Stimulated activated naive CD8-positive, alpha-beta T cell treated with anti-CD3 and anti-CD28 coated beads, Interleukin-15, Interleukin-2, amounts not matched to agents 100 ng/mL and 50 ng/mL, for 24 hours (primary cell): Measurements from ENCODE around the gene TDRD7.
"Not testable (repeated sequence)": the region's sequence is repeated elsewhere in the genome, so short reads cannot be mapped to it uniquely, and the experiment has no call there.

ENCODE experiments used
- H3K27ac Mint-ChIP-seq: one replicate; pipeline ENCODE4 v1.8.0; 2021; ENCODE audit warnings: mild to moderate bottlenecking, mixed read lengths
- H3K27me3 Mint-ChIP-seq: one replicate; pipeline ENCODE4 v1.8.0; 2021; ENCODE audit warnings: mixed read lengths
- H3K36me3 Mint-ChIP-seq: one replicate; pipeline ENCODE4 v1.8.0; 2021; ENCODE audit warnings: low read depth, mixed read lengths
- H3K4me1 Mint-ChIP-seq: one replicate; pipeline ENCODE4 v1.8.0; 2021; ENCODE audit warnings: low read depth, mixed read lengths
- H3K4me3 Mint-ChIP-seq: one replicate; pipeline ENCODE4 v1.8.0; 2021; ENCODE audit warnings: mild to moderate bottlenecking, mixed read lengths
- H3K9me3 Mint-ChIP-seq: one replicate; pipeline ENCODE4 v1.8.0; 2021; ENCODE audit warnings: mixed read lengths

TDRD7 gene

DNA sequence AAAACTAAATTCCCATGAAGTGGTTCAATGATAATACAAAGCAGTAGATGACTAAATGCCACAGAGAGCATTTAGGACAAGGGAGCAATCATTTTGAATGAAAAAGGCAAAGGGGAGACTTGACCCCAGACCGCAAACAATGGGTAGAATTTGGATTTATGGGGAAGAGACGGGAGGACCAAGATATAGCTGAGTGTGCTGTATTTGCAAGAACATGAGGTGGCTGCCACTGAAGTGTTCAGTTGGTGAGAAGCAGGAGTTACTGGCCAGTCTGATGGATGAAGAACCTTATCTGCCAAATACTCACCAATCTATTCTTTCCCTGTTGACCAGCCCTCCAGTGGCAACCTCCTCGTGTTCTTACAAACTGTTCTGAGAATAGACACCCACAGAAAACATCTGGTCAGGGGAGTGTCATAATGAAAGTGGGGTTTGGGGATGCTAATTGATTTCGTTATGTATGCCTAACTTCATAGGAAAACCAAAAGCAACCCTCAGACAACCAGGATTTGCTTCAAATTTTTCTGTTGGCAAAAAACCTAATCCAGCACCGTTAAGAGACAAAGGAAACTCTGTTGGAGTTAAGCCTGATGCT is 19.8 kb downstream of the TDRD7 start:
- H3K4me1 Mint-ChIP-seq: no peaks in the 10 kb centered on the region
- H3K27ac Mint-ChIP-seq: no peak overlapping the region
- H3K36me3 Mint-ChIP-seq: peaks cover 28% of the 10 kb centered on the region
- H3K4me3 Mint-ChIP-seq: no peak overlapping the region
- no peaks in the 10 kb centered on the region for H3K9me3 Mint-ChIP-seq
- H3K27me3 Mint-ChIP-seq: no peaks in the 10 kb centered on the region

DNA sequence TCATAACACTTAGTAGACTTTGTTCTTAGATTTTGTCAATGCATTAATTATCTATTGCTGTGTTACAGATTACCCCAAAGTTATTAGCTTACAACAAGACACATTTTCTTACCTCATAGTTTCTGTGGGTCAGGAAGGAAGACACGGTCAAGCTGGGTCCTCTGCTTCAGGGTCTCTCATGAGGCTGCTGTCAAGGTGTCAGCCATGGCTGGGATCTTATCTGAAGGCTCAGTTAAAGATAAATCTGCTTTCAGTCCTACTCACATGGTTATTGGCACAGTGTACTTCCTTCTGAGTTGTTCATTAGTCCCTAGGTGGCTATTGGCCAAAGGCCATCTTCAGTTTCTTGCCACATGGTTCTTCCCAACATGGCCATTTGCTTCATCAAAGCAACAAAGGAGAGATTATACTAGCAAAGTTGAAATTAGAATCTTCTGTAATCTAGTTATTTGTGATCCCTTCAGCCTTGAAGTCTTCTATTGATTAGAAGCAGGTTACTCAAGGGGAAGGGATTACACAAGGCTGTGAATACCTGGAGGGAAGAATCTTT is 25.2 kb downstream of the TDRD7 start:
- H3K27me3 Mint-ChIP-seq: no peaks in the 10 kb centered on the region
- H3K4me3 Mint-ChIP-seq: no peak overlapping the region
- H3K36me3 Mint-ChIP-seq: peaks cover 15% of the 10 kb centered on the region
- no peaks in the 10 kb centered on the region for H3K4me1 Mint-ChIP-seq
- H3K27ac Mint-ChIP-seq: no peak overlapping the region
- no peaks in the 10 kb centered on the region for H3K9me3 Mint-ChIP-seq

DNA sequence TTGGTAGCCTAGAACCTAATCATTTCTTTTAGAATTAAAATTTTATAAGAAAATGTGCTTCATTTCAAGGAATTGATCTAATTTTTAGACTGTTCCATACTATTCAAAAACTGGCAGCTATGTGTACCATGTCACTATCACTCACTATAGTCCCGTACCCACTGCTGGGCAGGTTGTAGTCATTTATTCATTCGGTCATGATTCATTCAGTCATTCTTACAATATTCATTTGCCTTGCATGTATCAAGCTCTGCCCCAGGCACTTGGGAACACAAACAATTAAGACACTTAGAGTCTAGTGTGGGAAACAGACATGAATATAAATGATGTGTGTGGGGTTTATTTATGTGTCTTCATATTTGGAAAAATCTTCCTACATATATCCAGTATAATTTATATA is 26.4 kb downstream of the TDRD7 start:
- peaks cover 14% of the 10 kb centered on the region for H3K36me3 Mint-ChIP-seq
- no peaks in the 10 kb centered on the region for H3K27me3 Mint-ChIP-seq
- no peak overlapping the region for H3K4me3 Mint-ChIP-seq
- H3K9me3 Mint-ChIP-seq: no peaks in the 10 kb centered on the region
- H3K4me1 Mint-ChIP-seq: no peaks in the 10 kb centered on the region
- H3K27ac Mint-ChIP-seq: no peak overlapping the region

DNA sequence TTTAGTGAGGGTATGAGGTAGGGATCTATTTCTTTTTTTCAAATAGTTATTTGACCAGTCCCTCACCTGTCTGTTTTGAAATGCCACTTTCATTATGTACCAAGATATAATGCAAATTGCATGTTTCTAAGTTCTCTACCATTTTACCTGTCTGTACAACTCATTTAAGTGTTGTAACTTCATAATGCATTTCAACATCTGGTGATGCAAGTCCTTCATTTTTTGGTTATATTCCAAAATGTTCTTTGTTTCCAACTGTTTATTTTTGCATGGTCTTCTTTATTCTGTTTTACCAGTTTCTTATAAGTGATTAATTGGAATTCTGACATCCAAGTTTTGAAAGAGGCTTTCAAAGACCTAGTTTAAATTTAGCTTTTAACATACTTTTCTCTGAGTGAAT is 26.8 kb downstream of the TDRD7 start:
- peaks cover 10% of the 10 kb centered on the region for H3K36me3 Mint-ChIP-seq
- H3K4me1 Mint-ChIP-seq: no peaks in the 10 kb centered on the region
- H3K27ac Mint-ChIP-seq: no peak overlapping the region
- no peaks in the 10 kb centered on the region for H3K9me3 Mint-ChIP-seq
- H3K4me3 Mint-ChIP-seq: no peak overlapping the region
- no peaks in the 10 kb centered on the region for H3K27me3 Mint-ChIP-seq

DNA sequence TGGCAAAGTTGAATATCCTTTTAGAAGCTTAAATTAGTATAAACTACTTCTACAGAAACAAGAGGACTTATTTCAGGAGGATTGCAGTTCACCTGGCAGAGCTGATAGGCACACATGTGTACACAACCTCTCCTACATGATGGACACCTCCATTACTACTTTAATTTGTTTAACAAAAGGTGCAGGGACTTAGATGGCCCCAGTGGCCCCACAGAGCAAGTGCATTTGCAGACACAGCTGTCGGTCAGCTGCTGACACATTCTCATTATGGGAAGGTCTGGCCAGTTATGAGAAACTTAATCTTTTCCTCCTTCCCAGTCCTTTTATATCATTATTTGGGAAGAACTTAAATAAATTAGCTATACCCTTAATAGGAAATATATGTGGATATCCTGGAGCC is 28.3 kb downstream of the TDRD7 start:
- H3K4me1 Mint-ChIP-seq: no peaks in the 10 kb centered on the region
- H3K4me3 Mint-ChIP-seq: no peak overlapping the region
- no peaks in the 10 kb centered on the region for H3K27me3 Mint-ChIP-seq
- H3K9me3 Mint-ChIP-seq: no peaks in the 10 kb centered on the region
- peaks cover 6% of the 10 kb centered on the region for H3K36me3 Mint-ChIP-seq
- H3K27ac Mint-ChIP-seq: no peak overlapping the region

DNA sequence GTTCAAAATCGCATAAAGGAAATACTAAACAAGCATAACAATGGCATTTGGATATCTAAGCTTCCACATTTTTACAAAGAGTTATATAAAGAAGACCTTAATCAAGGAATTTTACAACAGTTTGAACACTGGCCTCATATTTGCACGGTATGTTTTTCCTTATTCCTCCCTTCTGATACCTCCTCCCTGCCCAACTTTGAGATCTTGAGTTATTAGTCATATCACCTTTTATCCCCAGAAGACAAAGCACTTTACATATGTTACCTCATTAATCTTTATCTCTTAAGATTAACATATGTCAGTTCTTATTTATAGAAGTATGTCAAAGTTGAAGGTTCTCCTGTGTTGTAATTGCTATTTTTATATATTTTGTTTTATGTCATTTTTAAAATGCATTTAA is 29.8 kb downstream of the TDRD7 start:
- H3K27me3 Mint-ChIP-seq: no peaks in the 10 kb centered on the region
- H3K27ac Mint-ChIP-seq: no peak overlapping the region
- no peak overlapping the region for H3K4me3 Mint-ChIP-seq
- no peaks in the 10 kb centered on the region for H3K9me3 Mint-ChIP-seq
- H3K4me1 Mint-ChIP-seq: no peaks in the 10 kb centered on the region
- peaks cover 9% of the 10 kb centered on the region for H3K36me3 Mint-ChIP-seq

DNA sequence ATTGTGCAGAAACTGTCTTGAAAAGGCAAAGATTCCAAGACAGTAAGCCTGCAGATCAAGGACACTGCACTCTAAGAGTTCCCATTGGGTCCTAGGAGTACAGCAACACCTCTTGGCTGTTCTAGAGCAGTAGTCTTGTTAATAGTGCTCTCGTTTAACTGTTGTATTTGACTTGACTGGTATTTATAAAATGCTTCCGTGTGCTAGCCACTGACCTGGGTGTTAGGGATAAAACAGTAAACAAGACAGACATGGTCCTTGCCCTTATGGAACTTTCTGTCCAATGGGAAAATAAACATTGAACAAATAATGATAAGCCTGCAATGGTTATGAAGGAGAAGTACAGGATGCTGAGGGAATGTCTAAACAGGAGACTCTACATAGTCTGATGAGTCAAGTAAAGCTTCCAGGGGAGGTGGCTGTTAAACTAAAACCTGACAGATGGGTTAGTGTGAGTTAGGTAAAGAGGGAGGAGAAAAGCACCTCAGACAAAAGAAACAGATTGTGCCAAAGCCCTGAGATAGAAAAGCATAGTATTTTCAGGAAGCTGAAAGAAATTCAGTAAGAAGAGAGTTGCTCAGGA is 33.3 kb downstream of the TDRD7 start:
- H3K27ac Mint-ChIP-seq: no peak overlapping the region
- no peak overlapping the region for H3K4me3 Mint-ChIP-seq
- no peaks in the 10 kb centered on the region for H3K9me3 Mint-ChIP-seq
- no peaks in the 10 kb centered on the region for H3K4me1 Mint-ChIP-seq
- no peaks in the 10 kb centered on the region for H3K27me3 Mint-ChIP-seq
- peaks cover 39% of the 10 kb centered on the region for H3K36me3 Mint-ChIP-seq

DNA sequence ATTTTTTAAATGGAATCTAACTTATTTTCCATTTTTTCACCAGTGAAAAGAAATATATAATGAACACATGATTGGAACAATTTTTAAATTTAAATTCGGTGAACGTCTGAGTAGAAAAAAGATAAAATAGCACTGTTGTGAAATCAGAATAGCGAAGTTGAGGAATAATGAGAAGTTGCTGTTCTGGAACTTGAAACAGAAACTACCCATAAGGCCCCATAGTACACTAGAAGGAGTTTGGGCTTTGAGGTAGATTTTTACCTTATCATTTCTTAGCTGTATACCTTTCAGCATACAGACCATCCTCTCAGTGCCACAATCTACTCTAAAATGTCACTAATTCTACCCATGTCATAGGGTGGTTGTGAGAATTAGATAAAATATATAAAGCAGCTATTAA is 35.1 kb downstream of the TDRD7 start:
- H3K4me3 Mint-ChIP-seq: no peak overlapping the region
- H3K27ac Mint-ChIP-seq: no peak overlapping the region
- peaks cover 38% of the 10 kb centered on the region for H3K36me3 Mint-ChIP-seq
- H3K27me3 Mint-ChIP-seq: no peaks in the 10 kb centered on the region
- no peaks in the 10 kb centered on the region for H3K4me1 Mint-ChIP-seq
- no peaks in the 10 kb centered on the region for H3K9me3 Mint-ChIP-seq

DNA sequence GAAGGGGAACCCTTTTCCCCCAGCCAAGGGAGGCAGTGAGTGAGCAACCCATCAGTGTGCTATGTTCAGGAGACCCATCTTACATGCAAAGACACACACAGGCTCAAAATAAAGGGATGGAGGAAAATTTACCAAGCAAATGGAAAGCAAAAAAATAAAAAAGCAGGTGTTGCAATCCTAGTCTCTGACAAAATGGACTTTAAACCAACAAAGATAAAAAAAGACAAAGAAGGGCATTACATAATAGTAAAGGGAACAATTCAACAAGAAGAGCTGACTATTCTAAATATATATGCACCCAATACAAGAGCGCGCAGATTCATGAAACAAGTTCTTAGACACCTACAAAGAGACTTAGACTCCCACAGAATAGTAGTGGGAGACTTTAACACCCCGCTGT is 41.7 kb downstream of the TDRD7 start:
- H3K9me3 Mint-ChIP-seq, H3K27me3 Mint-ChIP-seq, H3K4me3 Mint-ChIP-seq, H3K27ac Mint-ChIP-seq, H3K4me1 Mint-ChIP-seq: not testable (repeated sequence)
- peaks cover 34% of the 10 kb centered on the region for H3K36me3 Mint-ChIP-seq

DNA sequence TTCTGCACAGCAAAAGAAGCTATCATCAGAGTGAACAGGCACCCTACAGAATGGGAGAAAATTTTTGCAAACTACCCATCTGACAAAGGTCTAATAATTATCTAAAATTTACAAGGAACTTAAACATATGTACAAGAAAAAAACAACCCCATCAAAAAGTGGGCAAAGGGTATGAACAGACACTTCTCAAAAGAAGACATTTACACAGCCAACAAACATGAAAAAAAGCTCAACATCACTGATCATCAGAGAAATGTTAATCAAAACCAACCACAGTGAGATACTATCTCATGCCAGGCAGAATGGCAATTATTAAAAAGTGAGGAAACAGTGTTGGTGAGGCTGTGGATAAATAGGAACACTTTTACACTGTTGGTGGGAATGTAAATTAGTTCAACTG is 44.9 kb downstream of the TDRD7 start:
- H3K27ac Mint-ChIP-seq, H3K27me3 Mint-ChIP-seq, H3K9me3 Mint-ChIP-seq, H3K4me3 Mint-ChIP-seq, H3K4me1 Mint-ChIP-seq: not testable (repeated sequence)
- H3K36me3 Mint-ChIP-seq: peaks cover 21% of the 10 kb centered on the region

DNA sequence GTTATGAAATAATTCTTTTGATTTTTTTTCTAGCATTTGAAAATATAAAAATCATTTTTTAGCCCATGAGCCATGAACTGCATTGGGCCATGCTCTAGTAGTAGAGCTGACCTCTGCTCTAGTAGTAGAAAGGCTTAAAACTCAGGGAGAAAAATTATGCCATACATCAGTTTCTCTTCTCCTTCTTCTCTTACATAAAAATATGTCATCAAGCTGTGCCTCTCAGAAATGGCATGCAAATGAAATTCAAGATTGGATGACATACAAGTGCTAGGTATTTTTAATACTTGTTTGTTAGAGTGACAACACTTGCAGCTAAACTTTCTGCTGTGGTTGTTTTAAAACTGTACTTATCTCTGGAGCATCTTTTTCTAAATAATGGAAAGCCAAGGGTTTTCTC is 47.4 kb downstream of the TDRD7 start:
- H3K27me3 Mint-ChIP-seq: no peaks in the 10 kb centered on the region
- H3K27ac Mint-ChIP-seq: no peak overlapping the region
- peaks cover 4% of the 10 kb centered on the region for H3K9me3 Mint-ChIP-seq
- no peaks in the 10 kb centered on the region for H3K4me1 Mint-ChIP-seq
- no peak overlapping the region for H3K4me3 Mint-ChIP-seq
- peaks cover 9% of the 10 kb centered on the region for H3K36me3 Mint-ChIP-seq

DNA sequence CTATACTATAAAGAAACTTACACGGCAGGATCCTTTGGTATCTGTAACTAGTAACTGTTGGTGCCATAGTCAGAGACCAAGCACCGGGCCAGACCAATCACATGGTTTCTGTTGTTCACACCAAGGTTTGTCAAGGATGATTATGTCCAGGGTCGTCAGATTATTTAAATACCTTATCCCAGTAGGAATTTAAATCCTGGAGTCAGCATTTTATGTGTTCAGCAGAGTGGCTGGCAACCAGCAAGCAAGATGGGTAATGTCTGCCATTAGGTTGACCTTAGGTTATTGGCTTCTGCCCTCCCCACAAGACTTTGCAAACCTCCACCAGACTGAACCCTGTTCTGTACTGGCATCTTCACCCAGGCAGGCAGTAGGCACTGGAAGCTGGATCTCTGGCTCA is 50.3 kb downstream of the TDRD7 start:
- peaks cover 5% of the 10 kb centered on the region for H3K36me3 Mint-ChIP-seq
- H3K9me3 Mint-ChIP-seq: no peaks in the 10 kb centered on the region
- no peak overlapping the region for H3K4me3 Mint-ChIP-seq
- no peaks in the 10 kb centered on the region for H3K27me3 Mint-ChIP-seq
- H3K27ac Mint-ChIP-seq: no peak overlapping the region
- H3K4me1 Mint-ChIP-seq: no peaks in the 10 kb centered on the region

DNA sequence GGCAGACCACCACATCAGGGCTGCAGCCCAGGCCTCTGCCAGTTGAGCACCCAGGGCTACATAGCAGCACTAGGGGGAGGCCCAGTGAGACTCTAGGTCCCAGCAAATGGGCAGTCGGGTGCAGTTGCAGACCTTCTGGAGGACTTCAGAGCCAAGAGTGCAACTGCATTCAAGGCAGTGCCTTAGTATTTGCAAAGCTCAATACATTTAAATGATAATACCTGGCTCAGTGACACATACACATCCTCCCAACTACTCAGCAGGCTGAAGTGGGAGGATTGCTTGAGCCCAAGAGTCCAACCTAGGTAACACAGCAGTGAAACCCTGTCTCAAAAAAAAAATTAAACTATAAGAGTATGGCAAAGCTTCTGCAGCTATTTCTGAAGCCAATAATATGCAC is 51.0 kb downstream of the TDRD7 start:
- Mint-ChIP-seq H3K4me3 (no peak overlapping the region), H3K4me1 (no peaks in the 10 kb centered on the region), H3K36me3 (peaks cover 5% of the 10 kb centered on the region), H3K27me3 (no peaks in the 10 kb centered on the region), H3K27ac (no peak overlapping the region), H3K9me3 (no peaks in the 10 kb centered on the region)

DNA sequence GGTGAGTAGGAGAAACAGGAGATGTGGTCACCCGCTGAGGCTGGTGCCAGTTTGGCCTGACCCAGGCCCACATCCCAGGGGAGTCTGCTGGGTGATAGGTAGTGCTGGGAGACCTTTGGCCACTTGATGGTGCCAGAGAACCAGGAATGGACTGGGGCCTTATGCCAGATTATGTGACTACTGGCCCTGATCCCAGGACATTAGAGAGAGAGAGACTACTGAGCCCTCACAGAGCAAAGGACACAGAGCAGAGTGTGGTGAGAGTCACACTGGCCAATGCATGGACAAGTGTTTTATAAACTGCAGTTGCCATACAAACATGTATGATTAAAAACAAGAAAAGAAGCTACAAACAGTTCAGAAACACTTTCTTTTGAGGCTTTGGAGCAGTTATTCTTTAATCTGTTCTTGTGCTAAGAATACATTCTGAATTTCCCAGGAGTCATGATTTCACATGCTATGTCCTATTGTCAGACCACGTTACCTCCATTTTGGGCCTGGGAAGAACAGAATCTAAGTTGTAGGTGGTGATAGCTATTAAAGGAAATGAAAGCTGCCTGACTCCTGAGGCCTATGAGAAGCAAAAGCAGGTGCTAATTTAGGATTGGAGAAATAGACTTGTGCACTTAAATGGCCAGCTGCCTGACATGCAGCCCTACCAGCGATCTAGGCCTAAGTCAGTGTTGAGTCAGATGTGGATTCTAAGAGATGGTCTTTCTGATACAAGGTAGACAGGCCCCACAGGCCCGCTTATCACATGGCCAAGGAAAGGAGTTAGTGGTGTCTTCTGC is 57.0 kb downstream of the TDRD7 start:
- Mint-ChIP-seq H3K27ac (no peak overlapping the region), H3K4me1 (no peaks in the 10 kb centered on the region), H3K4me3 (no peak overlapping the region), H3K27me3 (no peaks in the 10 kb centered on the region), H3K9me3 (no peaks in the 10 kb centered on the region), H3K36me3 (peaks cover 10% of the 10 kb centered on the region)

DNA sequence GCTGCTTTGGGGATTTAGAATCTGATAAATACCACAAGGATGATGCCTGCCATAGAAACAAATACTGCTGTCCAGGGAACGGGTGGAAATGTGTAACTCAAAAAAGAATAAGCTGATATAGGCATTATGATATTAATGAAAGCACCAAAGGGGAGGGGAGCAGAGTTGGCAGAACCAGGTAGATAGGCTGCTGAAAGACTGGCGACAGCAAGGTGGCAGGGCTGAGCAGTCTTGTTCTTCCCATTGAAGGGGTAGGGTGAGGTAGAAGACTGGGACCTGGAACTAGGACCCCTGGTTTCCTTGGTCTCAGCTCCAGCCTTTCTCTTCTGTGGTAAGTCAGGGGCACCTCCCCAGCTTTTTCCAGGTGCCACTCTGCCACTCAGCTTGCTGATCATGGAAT is 58.2 kb downstream of the TDRD7 start:
- Mint-ChIP-seq H3K27ac (no peak overlapping the region), H3K4me3 (no peak overlapping the region)

More for the DNA sequence above, 58.2 kb downstream of the TDRD7 start:
- no peaks in the 10 kb centered on the region for H3K9me3 Mint-ChIP-seq
- peaks cover 21% of the 10 kb centered on the region for H3K36me3 Mint-ChIP-seq
- H3K4me1 Mint-ChIP-seq: peaks cover 2% of the 10 kb centered on the region
- no peaks in the 10 kb centered on the region for H3K27me3 Mint-ChIP-seq
